ENCODE measurements around the gene ZFYVE28. TPM values are rescaled to one million over a fixed set of nuclear protein-coding genes. Genes with fewer than 3 reads are reported as not detected.

The ZFYVE28 gene
- polyA plus RNA-seq, 4 donors, result 2.3 to 3.1 (median 2.7) TPM

GRCh38 chr4:2371765-2372487 is 46.5 kb downstream of the ZFYVE28 start:
- DNase-seq (ENCODE audit: low read depth in 4 of 4, low spot score in 2 of 4), result no peak

GRCh38 chr4:2370597-2371320 is 47.7 kb downstream of the ZFYVE28 start:
- no peak for DNase-seq (ENCODE audit: low read depth in 4 of 4, low spot score in 2 of 4)

GRCh38 chr4:2368746-2369437 is 49.6 kb downstream of the ZFYVE28 start:
- DNase-seq (ENCODE audit: low read depth in 4 of 4, low spot score in 2 of 4), result no peak

- no peak for DNase-seq (ENCODE audit: low read depth in 4 of 4, low spot score in 2 of 4)
These were observed 50.8 kb downstream of the ZFYVE28 start for GRCh38 chr4:2367626-2368025.

GRCh38 chr4:2366252-2367192 is 51.9 kb downstream of the ZFYVE28 start:
- no peak for DNase-seq (ENCODE audit: low read depth in 4 of 4, low spot score in 2 of 4)

GRCh38 chr4:2365913-2366210 is 52.6 kb downstream of the ZFYVE28 start:
- no peak for DNase-seq (ENCODE audit: low read depth in 4 of 4, low spot score in 2 of 4)

GRCh38 chr4:2365054-2365912 is 53.2 kb downstream of the ZFYVE28 start:
- DNase-seq (ENCODE audit: low read depth in 4 of 4, low spot score in 2 of 4), result no peak

GRCh38 chr4:2364654-2365053 is 53.8 kb downstream of the ZFYVE28 start:
- DNase-seq (ENCODE audit: low read depth in 4 of 4, low spot score in 2 of 4), result no peak

GRCh38 chr4:2363951-2364653 is 54.3 kb downstream of the ZFYVE28 start:
- no peak for DNase-seq (ENCODE audit: low read depth in 4 of 4, low spot score in 2 of 4)

- no peak for DNase-seq (ENCODE audit: low read depth in 4 of 4, low spot score in 2 of 4)
These were observed 55.3 kb downstream of the ZFYVE28 start for GRCh38 chr4:2363056-2363721.

- no peak for DNase-seq (ENCODE audit: low read depth in 4 of 4, low spot score in 2 of 4)
These were observed 56.0 kb downstream of the ZFYVE28 start for GRCh38 chr4:2362266-2363055.

GRCh38 chr4:2361366-2362265 is 56.8 kb downstream of the ZFYVE28 start:
- DNase-seq (ENCODE audit: low read depth in 4 of 4, low spot score in 2 of 4), result no peak

- no peak for DNase-seq (ENCODE audit: low read depth in 4 of 4, low spot score in 2 of 4)
These were observed 58.1 kb downstream of the ZFYVE28 start for GRCh38 chr4:2360396-2360730.

- DNase-seq (ENCODE audit: low read depth in 4 of 4, low spot score in 2 of 4), result no peak
These were observed 58.7 kb downstream of the ZFYVE28 start for GRCh38 chr4:2359591-2360395.

- no peak for DNase-seq (ENCODE audit: low read depth in 4 of 4, low spot score in 2 of 4)
These were observed 60.4 kb downstream of the ZFYVE28 start for GRCh38 chr4:2357821-2358745.
